HG02759 (cell line): ENCODE data around the gene PELI3.

Source experiments
- ATAC-seq: cut with Tn5 transposase; IDR thresholded peaks from one replicate; pipeline ENCODE4 v1.9.1; 2021; ENCODE audit warnings: mild to moderate bottlenecking, moderate library complexity; ENCODE audit not compliant: unreplicated experiment

Gene PELI3

GRCh38 chr11:66473608-66474515 lies 7.2 kb downstream of the PELI3 start:
- no peak for ATAC-seq

- no peak for ATAC-seq
Measured at GRCh38 chr11:66475349-66476172, 8.9 kb downstream of the PELI3 start.

DNA sequence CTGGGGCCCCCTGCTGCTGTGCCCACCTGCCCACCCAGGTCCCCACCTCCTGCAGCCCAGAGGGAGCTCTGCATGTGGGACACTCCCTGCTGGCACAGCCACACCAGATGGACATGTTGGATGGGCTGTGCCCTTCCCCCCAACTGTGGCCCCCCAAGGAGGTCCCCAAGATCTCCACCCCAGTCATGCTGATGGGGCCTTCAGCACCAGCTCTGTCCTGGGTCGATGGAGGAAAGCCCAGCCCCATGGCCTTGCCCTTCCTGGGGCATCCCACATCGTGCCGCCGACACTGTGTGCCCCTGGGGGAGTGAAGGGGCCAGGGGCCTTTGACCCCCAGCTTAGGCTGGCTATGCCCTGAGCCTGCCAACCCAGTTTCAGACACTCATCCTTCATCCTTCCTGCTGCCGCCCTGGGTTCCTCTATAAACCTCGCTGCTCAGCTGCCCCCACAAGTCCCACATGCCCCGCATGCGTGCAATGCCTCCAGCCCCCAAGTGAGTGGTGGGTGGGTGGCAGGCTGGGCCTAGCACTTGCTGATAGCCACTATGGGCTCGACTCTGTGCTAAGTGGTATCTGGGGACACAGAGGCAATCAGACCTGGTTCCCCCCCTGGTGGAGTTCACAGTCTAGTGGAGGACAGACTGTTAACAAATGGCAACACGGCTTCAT lies 9.6 kb downstream of the PELI3 start:
- ATAC-seq = no peak

DNA sequence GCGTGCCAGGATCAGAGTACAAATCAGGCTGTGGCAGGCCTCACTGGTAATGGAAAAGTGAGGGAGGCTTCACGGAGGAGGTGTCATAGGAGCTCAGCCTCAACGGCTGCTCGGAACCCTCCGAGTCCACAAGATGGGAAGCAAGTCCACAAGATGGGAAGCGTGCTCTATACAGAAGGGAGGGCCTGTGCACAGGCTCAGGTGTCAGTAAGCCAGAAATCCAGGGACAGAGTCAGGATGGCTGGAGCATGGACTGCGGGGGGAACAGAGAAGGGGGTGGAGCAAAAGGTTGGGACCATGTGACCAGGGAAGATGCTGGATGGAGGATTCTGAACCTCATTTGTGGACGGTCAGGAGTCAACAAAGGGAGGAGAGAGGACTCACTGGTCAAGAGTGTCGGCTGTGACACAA lies 10.1 kb downstream of the PELI3 start:
- ATAC-seq = no peak

GRCh38 chr11:66477263-66478201 lies 10.8 kb downstream of the PELI3 start:
- ATAC-seq = no peak

- no peak for ATAC-seq
Measured at GRCh38 chr11:66478729-66479393, 12.2 kb downstream of the PELI3 start.

DNA sequence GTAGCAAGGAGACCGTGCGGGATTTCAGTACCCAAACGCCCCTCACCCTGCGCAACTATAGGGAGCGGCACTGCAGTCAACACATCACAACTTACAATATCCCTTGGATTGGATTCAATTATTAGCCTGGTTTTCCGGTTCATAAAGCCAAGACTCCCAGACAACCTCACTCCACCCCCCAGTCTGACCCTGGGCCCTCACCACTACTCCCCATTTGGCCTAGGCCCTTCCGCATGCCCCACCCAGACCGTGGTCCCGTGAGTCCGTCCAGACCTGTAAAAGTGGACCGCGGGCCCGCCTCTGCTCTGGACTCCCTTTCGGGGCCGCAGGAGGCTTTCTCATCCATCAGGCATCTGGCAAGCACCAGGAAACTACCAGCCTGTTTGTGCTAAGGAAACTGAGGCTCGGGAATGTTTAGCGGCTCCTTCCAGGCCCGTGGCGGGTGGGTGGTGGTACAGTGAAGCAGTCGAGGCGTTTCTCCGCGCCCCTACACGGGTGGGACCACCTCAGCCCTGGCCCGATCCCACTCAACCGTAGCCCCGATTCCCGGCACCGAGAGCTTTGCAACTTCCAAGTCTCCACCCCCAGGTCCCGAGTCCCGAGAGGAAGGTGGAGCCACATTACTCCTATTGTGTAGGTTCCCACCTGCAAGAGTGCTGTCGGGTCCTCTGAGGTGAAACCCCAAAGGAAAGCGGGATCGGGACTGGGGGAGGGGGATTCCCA lies 12.8 kb downstream of the PELI3 start:
- no peak for ATAC-seq

DNA sequence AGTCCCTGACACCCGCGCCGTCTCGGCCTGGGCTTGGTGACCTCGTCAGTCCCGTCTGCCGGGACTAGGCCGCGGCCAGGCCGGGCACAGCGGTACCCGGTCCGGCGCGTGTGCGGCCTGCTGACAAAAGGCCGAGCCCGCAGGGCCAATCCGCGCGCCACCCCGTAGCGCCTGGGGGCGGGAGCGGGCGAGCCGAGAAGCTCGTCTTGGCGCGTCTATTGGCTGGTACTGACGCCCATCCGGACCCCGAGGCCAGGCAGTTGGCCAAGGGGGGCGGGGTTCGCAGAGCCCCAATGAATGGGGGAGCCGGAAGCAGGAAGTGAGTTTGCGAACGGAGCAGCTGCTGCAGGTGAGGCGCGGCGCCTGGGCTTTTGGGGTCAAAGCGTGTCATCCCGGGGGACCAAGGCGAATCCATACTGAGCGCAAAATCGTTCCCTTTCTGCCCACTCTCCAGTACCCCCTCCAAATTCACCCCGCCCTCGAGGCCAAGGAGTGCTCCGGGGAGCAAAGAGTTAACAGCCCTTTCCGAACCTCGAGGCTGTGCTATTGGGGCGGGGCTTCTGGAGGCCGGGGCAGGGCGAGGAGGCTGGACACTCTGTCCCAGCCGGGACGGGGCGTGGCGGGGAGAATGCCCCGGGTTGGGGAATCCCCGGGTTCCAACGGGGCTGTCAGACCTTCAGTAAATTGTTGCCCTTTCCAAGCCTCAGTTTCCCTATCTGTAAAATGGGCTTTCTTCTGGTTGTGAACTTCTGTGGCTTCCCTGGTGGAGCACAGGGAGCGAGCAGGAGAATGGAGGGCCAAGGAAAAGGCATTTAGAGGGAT lies 13.6 kb downstream of the PELI3 start, which contains the start of gene DPP3:
DPP3 (plus strand) TSS at position 318 of the 822 bp plus-strand sequence. CDS start 1,767 bp downstream, outside the sequence.
- peak; percentile 93 for ATAC-seq

DNA sequence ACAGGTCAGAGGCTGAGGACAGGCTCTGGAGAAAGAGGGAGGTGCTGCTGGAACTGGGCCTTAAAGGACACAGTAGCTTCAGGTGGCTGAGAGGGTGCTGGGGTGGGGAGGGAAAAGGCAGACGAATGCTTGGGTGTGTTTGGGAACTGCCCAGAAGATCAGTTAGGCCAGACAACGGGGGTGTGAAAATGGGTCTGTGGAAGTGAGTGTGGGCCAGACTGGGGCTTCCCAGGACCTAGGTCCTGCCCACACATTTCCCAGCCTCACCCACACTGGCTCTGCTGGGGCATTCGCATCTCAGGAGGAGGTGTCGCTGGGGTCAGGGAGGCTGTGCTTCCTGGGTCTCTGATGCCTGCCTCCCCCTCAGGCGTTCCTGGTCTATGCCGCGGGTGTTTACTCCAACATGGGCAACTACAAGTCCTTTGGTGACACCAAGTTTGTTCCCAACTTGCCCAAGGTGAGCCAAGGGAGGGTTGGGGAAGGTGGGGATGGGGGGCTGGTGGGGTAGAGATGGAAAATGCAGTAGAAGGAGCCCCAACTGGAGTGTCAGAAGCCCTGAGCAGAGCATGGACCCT lies 18.2 kb downstream of the PELI3 start:
- ATAC-seq = no peak

- ATAC-seq = no peak
Measured at GRCh38 chr11:66488957-66489356, 22.3 kb downstream of the PELI3 start.

- ATAC-seq = no peak
Measured at GRCh38 chr11:66489636-66490035, 22.9 kb downstream of the PELI3 start.

GRCh38 chr11:66491315-66491935 lies 24.7 kb downstream of the PELI3 start:
- no peak for ATAC-seq

GRCh38 chr11:66492161-66492865 lies 25.6 kb downstream of the PELI3 start:
- ATAC-seq = no peak

DNA sequence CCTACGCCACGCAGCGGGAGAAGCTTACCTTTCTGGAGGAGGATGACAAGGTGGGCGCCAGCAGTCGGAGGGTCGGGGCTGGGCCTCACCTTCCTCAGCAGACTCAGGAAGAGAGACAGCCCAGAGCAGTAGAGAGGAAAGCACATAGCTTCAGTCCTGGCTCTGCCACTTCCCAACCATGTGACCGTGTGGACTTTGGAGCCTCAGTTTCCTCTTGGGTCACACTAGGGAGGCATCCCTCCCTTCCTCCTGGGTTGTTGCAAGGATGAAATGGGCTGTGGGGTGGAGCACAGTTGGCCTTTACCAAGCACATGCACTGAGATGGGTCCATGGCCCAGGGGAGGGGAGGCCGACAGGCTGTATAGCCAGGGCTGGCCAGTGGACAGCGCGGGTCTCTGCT lies 26.4 kb downstream of the PELI3 start:
- ATAC-seq = no peak

DNA sequence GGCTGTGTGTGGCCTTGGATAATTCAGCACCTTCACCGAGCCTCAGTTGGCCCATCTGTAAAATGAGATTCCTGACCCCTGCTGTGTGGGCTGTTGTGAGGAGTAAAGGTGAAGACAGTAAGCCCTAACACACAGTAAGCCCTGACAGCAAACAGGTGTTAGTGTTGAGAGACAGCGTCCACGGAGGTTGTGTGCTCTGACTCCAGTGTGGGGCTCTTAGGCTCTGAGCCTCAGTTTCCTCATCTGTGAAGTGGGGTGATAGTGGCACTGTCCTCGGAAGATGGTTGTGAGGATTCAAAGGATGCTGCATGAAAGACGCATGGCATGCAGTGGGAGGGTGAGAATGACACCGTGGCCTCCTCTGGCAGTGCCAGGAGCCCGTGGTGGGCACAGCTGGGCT lies 27.8 kb downstream of the PELI3 start:
- ATAC-seq = no peak

GRCh38 chr11:66494935-66495334 lies 28.2 kb downstream of the PELI3 start:
- ATAC-seq = no peak

- no peak for ATAC-seq
Measured at GRCh38 chr11:66495401-66495854, 28.7 kb downstream of the PELI3 start.
